ENCODE data around the gene BBX.
"Not testable (repeated sequence)": the region's sequence is repeated elsewhere in the genome, so short reads cannot be mapped to it uniquely, and the experiment has no call there.

The BBX gene

DNA sequence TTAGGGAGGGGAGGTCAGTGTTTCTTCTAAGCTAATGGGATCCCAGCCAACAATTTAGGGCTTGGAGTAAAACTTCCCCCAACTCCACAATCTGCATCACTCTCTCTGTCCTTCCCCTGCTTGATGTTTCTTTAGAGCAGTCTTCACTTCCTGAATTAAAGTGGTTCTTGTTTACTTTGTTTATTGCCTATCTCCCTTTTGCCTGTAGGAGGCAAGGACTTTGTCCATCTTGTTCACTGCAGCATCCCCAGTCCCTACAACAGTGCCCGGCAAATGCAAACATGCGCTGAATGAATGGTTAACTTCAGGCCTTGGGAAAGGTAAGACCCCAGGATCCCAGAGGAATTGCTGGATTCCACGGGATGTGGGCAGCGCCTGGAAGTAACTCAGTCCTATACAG, 312.2 kb downstream of the BBX start:
- DNase-seq (ENCODE audit: low read depth in 2 of 3, low spot score in 2 of 3), result not testable (repeated sequence)

DNA sequence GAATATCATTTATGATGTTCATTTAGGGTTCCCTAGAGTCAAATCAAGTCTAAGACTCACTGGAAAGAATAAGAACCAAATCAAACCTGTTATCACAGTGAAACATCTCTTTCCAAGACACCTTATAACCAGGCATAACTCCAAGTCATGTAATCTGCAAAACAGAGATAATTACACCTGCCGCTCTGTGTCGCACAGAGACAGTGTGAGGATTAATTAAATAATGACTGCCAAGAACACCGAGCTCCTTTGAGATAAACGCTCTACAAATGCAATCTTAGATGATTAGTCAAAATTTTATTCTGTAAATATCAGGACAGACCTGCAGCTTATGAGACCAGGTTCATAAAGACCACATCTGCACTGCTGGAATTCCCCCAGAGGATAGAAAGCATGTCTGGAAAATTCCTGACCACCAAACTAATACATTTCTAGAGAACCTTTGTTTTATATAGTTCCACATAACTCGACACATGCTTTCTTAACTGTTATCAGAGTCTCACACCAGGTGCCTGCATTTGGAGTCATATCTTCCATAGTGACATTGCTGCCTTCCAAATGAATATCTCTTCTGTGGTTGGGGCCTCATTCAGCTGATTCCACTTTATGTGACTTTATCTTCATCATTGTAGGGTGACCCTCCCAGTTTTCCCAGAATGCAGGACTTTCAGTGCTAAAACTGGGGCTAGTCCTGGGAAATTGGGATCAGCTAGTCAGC, 315.3 kb downstream of the BBX start:
- no peak for DNase-seq (ENCODE audit: low read depth in 2 of 3, low spot score in 2 of 3)

DNA sequence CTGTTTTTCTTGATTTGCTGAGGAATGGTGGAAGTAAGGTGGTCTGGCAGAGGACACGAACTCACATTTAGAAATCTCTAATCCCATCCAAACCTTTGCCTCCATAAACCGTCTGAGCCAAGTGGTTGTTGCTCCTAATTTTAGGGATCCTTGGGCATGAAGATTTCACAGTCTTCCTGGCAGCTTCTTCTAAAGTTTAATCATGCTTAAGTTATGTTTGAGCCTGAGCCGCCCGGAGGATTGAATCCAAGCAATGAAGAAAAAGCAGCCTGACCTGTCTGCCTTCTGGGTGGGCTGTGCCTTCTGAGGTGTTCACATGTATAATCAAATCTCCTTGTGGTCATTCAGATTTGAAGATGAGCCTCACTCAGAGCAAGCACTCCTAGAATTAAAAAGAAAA, 319.1 kb downstream of the BBX start:
- DNase-seq (ENCODE audit: low read depth in 2 of 3, low spot score in 2 of 3), result no peak

DNA sequence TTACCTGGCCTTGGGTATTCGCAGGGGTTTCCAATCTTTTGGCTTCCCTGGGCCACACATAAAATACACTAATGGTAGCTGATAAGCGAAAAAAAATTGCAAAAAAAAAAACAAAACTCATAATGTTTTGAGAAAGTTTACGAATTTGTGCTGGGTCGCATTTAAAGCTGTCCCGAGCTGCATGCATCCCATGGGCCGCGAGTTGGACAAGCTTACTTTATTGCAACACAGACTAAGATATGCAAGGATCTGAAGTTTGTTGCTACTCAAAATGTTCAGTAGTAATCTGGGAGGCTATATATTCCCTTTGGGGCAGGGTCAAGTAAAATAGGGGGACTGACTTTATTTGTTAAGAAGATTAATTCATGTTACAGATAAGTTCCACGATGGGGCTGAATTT, 320.2 kb downstream of the BBX start:
- no peak for DNase-seq (ENCODE audit: low read depth in 2 of 3, low spot score in 2 of 3)

DNA sequence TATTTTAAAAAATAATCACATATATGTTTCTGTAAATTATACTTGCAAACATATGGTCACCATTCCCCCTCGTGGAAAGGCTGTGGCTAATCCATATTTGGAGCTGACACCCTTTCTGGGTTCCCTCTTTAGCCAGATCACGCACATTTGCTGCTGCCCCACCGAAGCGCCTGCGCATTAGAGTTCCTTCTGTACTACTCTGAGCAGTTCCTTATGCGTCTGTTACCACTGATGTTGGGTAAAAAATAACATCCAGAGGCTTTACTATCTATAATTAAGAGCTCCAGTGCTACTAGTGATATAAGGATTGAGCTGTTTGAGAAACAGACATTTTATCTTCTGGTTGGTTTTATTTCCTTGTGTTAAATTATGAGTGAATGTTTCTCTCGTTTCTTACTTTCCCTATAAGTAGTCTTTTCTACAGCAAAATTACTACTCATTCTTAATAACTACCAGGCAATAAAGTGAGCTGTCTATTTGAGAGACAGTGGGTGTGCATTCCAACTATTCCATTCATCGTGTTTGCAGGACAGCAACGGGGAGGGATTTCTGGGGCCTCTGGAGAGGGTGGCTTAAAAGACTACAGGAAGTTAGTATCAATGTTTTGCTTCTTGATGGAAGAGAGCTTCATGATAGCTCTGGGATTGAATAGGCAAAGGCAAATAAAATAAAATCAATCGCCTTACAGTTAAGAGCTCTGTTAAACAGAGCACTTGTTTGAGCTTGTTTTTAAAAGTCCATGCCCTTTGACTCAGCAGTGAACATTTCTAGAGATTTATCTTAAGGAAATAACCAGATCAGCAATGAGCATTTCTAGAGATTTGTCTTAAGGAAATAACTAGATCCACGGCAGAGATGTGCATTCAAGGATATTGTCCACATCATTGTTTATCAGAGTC, 322.9 kb downstream of the BBX start:
- DNase-seq (ENCODE audit: low read depth in 2 of 3, low spot score in 2 of 3), result no peak

DNA sequence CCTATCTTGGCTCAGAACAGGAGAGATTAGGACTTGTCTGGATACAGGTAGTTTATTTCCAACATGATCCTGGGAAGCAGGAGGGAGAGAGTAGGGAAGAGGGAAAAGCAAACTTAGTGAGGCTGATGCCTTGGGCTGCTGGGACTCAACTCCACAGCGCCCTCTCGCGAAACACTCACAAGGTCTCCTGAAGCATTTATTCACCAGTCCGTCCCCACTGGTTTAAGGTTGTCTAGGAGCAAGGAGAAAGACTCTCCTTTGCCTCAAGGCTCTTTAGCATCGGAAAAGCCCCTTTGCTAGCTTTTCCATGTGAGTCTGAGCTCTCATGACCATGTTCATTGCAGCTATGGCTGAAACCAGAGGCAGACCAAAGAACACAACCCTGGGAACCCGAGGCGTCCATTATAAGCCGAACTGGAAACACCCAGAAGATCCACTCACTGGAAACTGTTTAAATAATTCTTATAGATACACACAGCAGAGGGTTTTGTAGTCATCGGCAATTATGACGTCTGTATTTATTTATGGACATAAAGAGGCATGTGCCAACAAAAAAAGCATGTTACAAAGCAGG, 323.6 kb downstream of the BBX start:
- no peak for DNase-seq (ENCODE audit: low read depth in 2 of 3, low spot score in 2 of 3)

DNA sequence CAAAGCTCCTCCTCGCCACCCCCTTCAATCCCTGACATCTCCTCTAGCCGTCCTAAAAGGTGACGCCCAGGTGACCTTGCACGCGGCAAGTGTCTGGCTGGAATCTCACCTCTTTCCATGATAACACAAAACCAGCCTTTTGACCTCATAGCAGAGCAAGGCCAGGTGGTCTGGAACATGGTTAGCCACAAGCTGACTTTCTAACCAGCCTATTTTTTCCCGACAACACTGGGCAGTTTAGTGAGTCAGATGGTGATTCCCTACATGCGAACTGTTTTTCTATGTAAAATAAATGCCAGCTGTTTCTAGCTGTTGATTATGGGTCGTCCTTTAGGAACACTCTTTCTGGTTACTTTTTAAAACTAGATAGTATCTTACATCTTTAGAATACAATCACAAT, 325.0 kb downstream of the BBX start:
- DNase-seq (ENCODE audit: low read depth in 2 of 3, low spot score in 2 of 3), result no peak

DNA sequence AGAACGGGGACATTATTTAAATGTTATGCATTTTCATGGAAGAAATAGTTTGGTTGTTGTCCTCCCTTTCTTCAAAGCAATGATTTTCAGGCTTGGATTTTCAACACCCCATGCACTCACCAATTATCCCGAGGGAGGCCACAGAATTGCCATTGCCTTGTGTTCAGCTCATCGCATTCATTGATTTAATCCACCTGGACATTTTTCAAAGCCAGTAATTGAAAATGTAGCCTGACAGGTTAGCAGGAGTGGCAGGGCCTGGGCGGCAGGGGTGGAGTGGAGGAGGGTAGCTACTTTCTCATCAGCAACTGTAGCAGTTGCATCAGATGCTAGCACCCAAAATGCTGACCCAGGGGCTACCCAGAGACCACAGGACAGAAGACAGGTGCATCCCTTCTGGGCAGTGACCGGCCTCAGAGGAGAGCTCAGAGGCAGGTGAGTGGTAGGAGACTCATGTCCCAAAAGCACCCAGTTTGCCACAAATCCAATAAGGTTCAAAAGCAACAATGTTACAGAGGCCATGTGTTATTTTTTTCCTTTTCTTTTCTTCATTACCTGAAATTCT, 325.7 kb downstream of the BBX start:
- no peak for DNase-seq (ENCODE audit: low read depth in 2 of 3, low spot score in 2 of 3)

DNA sequence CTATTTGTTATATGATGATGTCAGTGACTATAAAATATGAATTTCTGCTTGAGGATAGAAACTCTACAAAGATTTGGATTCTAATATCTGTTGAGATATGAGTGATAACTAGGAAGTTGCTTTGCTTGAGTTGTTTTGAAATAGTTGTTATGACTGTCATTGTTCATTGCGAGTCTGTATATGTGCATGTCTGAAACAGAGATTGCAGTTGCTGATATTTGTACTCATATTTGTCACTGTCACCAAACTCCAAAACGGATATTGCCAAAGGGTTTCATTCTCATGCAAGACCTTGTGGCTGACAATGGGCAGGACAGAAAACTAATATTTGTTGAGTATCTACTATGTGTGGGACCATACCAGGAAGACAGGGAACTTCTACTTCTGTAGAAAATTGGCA, 327.9 kb downstream of the BBX start:
- no peak for DNase-seq (ENCODE audit: low read depth in 2 of 3, low spot score in 2 of 3)

DNA sequence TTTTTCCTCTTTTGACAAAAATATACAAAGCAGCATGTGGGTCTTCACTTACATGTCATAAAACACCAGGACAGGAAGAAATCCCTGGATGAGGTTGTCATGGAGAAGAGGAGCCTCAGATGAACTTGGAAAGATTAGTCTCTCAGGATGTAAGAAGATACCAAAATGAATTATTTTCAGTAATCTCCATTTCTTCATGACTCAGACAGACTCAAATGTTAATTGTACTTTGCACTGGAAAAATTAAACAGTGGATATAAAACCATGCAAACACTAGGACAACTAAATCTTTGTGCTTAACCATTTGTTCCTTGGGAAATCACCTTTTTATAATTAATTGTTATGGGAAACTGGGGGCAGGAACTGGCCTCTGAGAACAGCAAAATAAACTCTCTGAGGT, 331.1 kb downstream of the BBX start:
- no peak for DNase-seq (ENCODE audit: low read depth in 2 of 3, low spot score in 2 of 3)

DNA sequence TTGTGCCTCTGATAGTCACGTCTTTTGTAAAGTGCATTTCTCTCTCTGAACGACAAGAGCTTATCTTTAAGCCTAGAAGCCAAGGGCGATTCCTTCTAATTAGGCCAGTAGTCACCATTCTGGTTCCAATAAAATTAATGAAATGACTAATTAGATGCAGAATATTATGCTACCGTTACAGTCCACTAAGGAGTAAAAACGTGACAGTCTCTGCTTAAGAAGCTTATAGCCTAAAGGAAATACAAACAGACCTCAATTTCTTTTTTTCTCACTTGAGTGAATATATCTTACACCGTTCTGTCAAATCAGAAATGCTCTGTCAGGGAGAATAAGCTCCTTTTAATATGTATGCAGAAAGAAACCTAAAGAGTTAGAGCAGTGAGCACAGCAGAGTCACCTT, 332.0 kb downstream of the BBX start:
- DNase-seq (ENCODE audit: low read depth in 2 of 3, low spot score in 2 of 3), result no peak

DNA sequence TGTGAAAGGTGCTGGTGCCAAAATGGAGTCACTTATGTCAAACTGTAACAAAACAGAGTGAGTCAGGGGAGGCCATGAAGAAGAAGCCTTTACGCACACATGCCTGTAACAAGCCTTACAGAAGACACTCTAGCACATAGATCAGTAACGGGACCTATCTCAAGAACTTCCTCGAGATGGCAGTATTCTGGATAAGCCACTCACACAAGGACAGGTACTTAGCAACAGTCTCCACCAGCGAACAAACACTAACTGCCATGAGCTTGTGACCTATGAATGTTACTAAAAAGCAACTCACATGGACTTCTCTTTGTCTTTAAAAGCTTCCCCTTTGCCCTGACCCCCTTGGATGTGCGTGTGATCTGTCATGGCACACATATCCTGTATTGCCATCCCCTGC, 332.9 kb downstream of the BBX start:
- DNase-seq (ENCODE audit: low read depth in 2 of 3, low spot score in 2 of 3), result no peak

DNA sequence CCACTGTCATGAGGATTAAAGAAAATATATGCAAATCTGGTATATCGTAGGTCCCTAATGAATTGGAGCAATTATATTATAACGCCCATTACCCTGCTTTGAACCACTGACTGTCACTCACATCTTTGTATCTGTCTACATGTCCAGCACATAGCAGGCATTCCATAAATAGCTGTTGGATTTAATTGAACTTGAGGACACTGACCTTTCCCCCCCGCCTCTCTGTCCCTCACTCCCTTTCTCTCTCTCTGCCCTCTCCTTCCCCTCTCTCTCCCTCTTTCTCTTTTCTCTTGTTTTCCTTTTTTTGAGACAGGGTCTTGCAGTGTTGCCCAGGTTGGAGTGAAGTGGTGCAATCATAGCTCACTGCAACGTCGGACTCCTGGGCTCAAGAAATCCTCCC, 335.1 kb downstream of the BBX start:
- no peak for DNase-seq (ENCODE audit: low read depth in 2 of 3, low spot score in 2 of 3)

DNA sequence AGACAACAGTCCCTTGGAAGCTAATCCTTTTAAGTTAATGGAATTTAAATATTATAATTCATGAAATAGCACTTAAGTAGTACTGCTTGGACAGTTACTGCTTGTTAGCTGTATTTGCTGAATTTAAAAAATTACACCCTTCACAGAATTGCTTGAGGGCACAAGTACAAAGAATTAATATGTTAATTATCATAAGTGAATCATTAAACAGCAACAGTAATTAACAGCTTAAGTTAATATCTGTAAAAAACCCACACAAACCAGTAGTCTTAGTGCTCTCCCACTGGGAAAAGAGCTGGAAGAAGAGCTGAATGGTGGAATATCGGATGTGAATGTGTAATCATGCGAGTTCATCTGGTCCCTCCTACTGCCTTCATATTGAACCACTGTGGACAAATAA, 336.1 kb downstream of the BBX start:
- DNase-seq (ENCODE audit: low read depth in 2 of 3, low spot score in 2 of 3), result no peak

All from activated CD8-positive, alpha-beta memory T cell treated with anti-CD3 and anti-CD28 coated beads for 48 hours (primary cell).